ENCODE results near the gene AQR.

The AQR gene

GRCh38 chr15:35000511-35000910, 31.0 kb upstream of the AQR start:
- Histone ChIP-seq H3K4me1 (ENCODE audit: control insufficient read depth, low read depth, low read length) (no peaks in the 10 kb centered on the region), H3K4me3 (ENCODE audit: low read length) (no peak overlapping the region), H2BK15ac (replicated peaks; ENCODE audit: low read depth) (no peak overlapping the region), H3K23ac (ENCODE audit: low read length) (no peak overlapping the region), H3K36me3 (ENCODE audit: control insufficient read depth, insufficient read depth, low read length) (no peaks in the 10 kb centered on the region), H2AK5ac (ENCODE audit: low read length) (no peak overlapping the region), H3K4me2 (ENCODE audit: low read length) (no peak overlapping the region), H3K27me3 (ENCODE audit: insufficient read depth, low read length, poor library complexity) (no peaks in the 10 kb centered on the region), H3K79me2 (ENCODE audit: control insufficient read depth, insufficient read depth, low read length) (no peaks in the 10 kb centered on the region), H3K9ac (ENCODE audit: low read length) (no peak overlapping the region), H3K79me1 (ENCODE audit: low read length) (no peaks in the 10 kb centered on the region), H3K56ac (ENCODE audit: low read length) (peak overlapping the region; percentile 25), H4K8ac (ENCODE audit: low read depth, low read length) (no peak overlapping the region), H2BK120ac (ENCODE audit: low read depth, low read length) (no peak overlapping the region), H3K18ac (ENCODE audit: low read length) (peak overlapping the region; percentile 80), H3K27ac (ENCODE audit: low read depth, low read length) (no peak overlapping the region), H3K4ac (ENCODE audit: low read depth, low read length) (peak overlapping the region; percentile 37), H2BK5ac (ENCODE audit: low read length) (no peak overlapping the region), H4K5ac (ENCODE audit: low read length) (no peak overlapping the region)
- DNase-seq, result no peak
- WGBS (ENCODE audit: extremely low coverage, insufficient coverage, low lambda C conversion rate), result no CpG with 5 or more reads among the region's 1 CpG

DNA sequence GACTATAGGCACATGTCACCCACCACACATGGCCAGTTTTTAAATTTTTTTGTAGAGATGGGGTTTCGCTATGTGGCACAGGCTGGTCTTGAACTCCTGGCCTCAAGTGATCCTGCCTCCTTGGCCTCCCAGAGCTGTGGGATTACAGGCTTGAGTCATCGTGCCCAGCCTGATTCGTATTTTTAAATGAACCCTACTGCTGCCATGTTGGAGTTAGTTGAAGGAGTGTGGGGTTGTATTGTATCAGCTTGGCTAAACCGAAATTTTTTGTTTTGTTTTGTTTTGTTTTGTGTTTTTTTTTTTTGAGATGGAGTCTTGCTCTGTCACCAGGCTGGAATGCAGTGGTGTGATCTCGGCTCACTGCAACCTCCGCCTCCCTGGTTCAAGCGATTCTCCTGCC, 30.4 kb upstream of the AQR start:
- Histone ChIP-seq H3K4me1 (ENCODE audit: control insufficient read depth, low read depth, low read length) (no peaks in the 10 kb centered on the region), H3K23ac (ENCODE audit: low read length) (no peak overlapping the region), H3K36me3 (ENCODE audit: control insufficient read depth, insufficient read depth, low read length) (no peaks in the 10 kb centered on the region), H3K4me2 (ENCODE audit: low read length) (no peak overlapping the region), H2AK5ac (ENCODE audit: low read length) (no peak overlapping the region), H3K18ac (ENCODE audit: low read length) (no peak overlapping the region), H3K79me2 (ENCODE audit: control insufficient read depth, insufficient read depth, low read length) (no peaks in the 10 kb centered on the region), H3K56ac (ENCODE audit: low read length) (no peak overlapping the region), H4K8ac (ENCODE audit: low read depth, low read length) (no peak overlapping the region), H3K4me3 (ENCODE audit: low read length) (no peak overlapping the region), H3K27ac (ENCODE audit: low read depth, low read length) (no peak overlapping the region), H2BK5ac (ENCODE audit: low read length) (no peak overlapping the region), H3K27me3 (ENCODE audit: insufficient read depth, low read length, poor library complexity) (no peaks in the 10 kb centered on the region), H2BK15ac (replicated peaks; ENCODE audit: low read depth) (no peak overlapping the region), H3K9ac (ENCODE audit: low read length) (no peak overlapping the region), H3K4ac (ENCODE audit: low read depth, low read length) (no peak overlapping the region), H3K79me1 (ENCODE audit: low read length) (no peaks in the 10 kb centered on the region), H2BK120ac (ENCODE audit: low read depth, low read length) (no peak overlapping the region), H4K5ac (ENCODE audit: low read length) (no peak overlapping the region)
- DNase-seq, result no peak
- WGBS (ENCODE audit: extremely low coverage, insufficient coverage, low lambda C conversion rate), result no CpG with 5 or more reads among the region's 7 CpGs

- H2BK120ac ChIP-seq (ENCODE audit: low read depth, low read length), result no peak overlapping the region
- no peak overlapping the region for H3K18ac ChIP-seq (ENCODE audit: low read length)
- no peak overlapping the region for H3K27ac ChIP-seq (ENCODE audit: low read depth, low read length)
- no peak overlapping the region for H3K4ac ChIP-seq (ENCODE audit: low read depth, low read length)
- H3K56ac ChIP-seq (ENCODE audit: low read length), result no peak overlapping the region
- no peak for DNase-seq
- no peak overlapping the region for H4K5ac ChIP-seq (ENCODE audit: low read length)
- no peak overlapping the region for H4K8ac ChIP-seq (ENCODE audit: low read depth, low read length)
- H2BK5ac ChIP-seq (ENCODE audit: low read length), result no peak overlapping the region
- no peak overlapping the region for H3K4me3 ChIP-seq (ENCODE audit: low read length)
- H3K4me1 ChIP-seq (ENCODE audit: control insufficient read depth, low read depth, low read length), result no peaks in the 10 kb centered on the region
- H3K36me3 ChIP-seq (ENCODE audit: control insufficient read depth, insufficient read depth, low read length), result no peaks in the 10 kb centered on the region
- no peak overlapping the region for H2AK5ac ChIP-seq (ENCODE audit: low read length)
- WGBS (ENCODE audit: extremely low coverage, insufficient coverage, low lambda C conversion rate), result no CpG with 5 or more reads among the region's 1 CpG
- H3K79me2 ChIP-seq (ENCODE audit: control insufficient read depth, insufficient read depth, low read length), result no peaks in the 10 kb centered on the region
- no peak overlapping the region for H3K4me2 ChIP-seq (ENCODE audit: low read length)
- H2BK15ac ChIP-seq (replicated peaks; ENCODE audit: low read depth), result no peak overlapping the region
- no peak overlapping the region for H3K23ac ChIP-seq (ENCODE audit: low read length)
- H3K27me3 ChIP-seq (ENCODE audit: insufficient read depth, low read length, poor library complexity), result no peaks in the 10 kb centered on the region
- no peak overlapping the region for H3K9ac ChIP-seq (ENCODE audit: low read length)
- H3K79me1 ChIP-seq (ENCODE audit: low read length), result no peaks in the 10 kb centered on the region
These were observed 25.4 kb upstream of the AQR start for GRCh38 chr15:34994925-34995324.

- no peak overlapping the region for H2BK120ac ChIP-seq (ENCODE audit: low read depth, low read length)
- no peak overlapping the region for H4K8ac ChIP-seq (ENCODE audit: low read depth, low read length)
- no peaks in the 10 kb centered on the region for H3K36me3 ChIP-seq (ENCODE audit: control insufficient read depth, insufficient read depth, low read length)
- no peaks in the 10 kb centered on the region for H3K4me1 ChIP-seq (ENCODE audit: control insufficient read depth, low read depth, low read length)
- H2BK5ac ChIP-seq (ENCODE audit: low read length), result no peak overlapping the region
- H3K18ac ChIP-seq (ENCODE audit: low read length), result no peak overlapping the region
- no peak overlapping the region for H3K4ac ChIP-seq (ENCODE audit: low read depth, low read length)
- no CpG with 5 or more reads among the region's 4 CpGs for WGBS (ENCODE audit: extremely low coverage, insufficient coverage, low lambda C conversion rate)
- no peak overlapping the region for H3K9ac ChIP-seq (ENCODE audit: low read length)
- DNase-seq, result no peak
- no peak overlapping the region for H3K4me3 ChIP-seq (ENCODE audit: low read length)
- no peaks in the 10 kb centered on the region for H3K27me3 ChIP-seq (ENCODE audit: insufficient read depth, low read length, poor library complexity)
- H3K79me1 ChIP-seq (ENCODE audit: low read length), result no peaks in the 10 kb centered on the region
- H3K27ac ChIP-seq (ENCODE audit: low read depth, low read length), result no peak overlapping the region
- no peak overlapping the region for H3K4me2 ChIP-seq (ENCODE audit: low read length)
- no peak overlapping the region for H3K23ac ChIP-seq (ENCODE audit: low read length)
- no peak overlapping the region for H2BK15ac ChIP-seq (replicated peaks; ENCODE audit: low read depth)
- H4K5ac ChIP-seq (ENCODE audit: low read length), result no peak overlapping the region
- H3K56ac ChIP-seq (ENCODE audit: low read length), result no peak overlapping the region
- H2AK5ac ChIP-seq (ENCODE audit: low read length), result no peak overlapping the region
- no peaks in the 10 kb centered on the region for H3K79me2 ChIP-seq (ENCODE audit: control insufficient read depth, insufficient read depth, low read length)
These were observed 24.3 kb upstream of the AQR start for GRCh38 chr15:34993877-34994276.

GRCh38 chr15:34993412-34993811, 23.9 kb upstream of the AQR start:
- Histone ChIP-seq H3K18ac (ENCODE audit: low read length) (no peak overlapping the region), H3K9ac (ENCODE audit: low read length) (no peak overlapping the region), H3K27me3 (ENCODE audit: insufficient read depth, low read length, poor library complexity) (no peaks in the 10 kb centered on the region), H3K4me2 (ENCODE audit: low read length) (no peak overlapping the region), H2AK5ac (ENCODE audit: low read length) (no peak overlapping the region), H3K23ac (ENCODE audit: low read length) (no peak overlapping the region), H2BK120ac (ENCODE audit: low read depth, low read length) (no peak overlapping the region), H3K79me1 (ENCODE audit: low read length) (no peaks in the 10 kb centered on the region), H3K4ac (ENCODE audit: low read depth, low read length) (no peak overlapping the region), H4K8ac (ENCODE audit: low read depth, low read length) (no peak overlapping the region), H4K5ac (ENCODE audit: low read length) (no peak overlapping the region), H3K4me3 (ENCODE audit: low read length) (no peak overlapping the region), H3K56ac (ENCODE audit: low read length) (no peak overlapping the region), H3K36me3 (ENCODE audit: control insufficient read depth, insufficient read depth, low read length) (no peaks in the 10 kb centered on the region), H3K4me1 (ENCODE audit: control insufficient read depth, low read depth, low read length) (no peaks in the 10 kb centered on the region), H2BK15ac (replicated peaks; ENCODE audit: low read depth) (no peak overlapping the region), H3K79me2 (ENCODE audit: control insufficient read depth, insufficient read depth, low read length) (no peaks in the 10 kb centered on the region), H2BK5ac (ENCODE audit: low read length) (no peak overlapping the region), H3K27ac (ENCODE audit: low read depth, low read length) (no peak overlapping the region)
- DNase-seq, result no peak
- WGBS (ENCODE audit: extremely low coverage, insufficient coverage, low lambda C conversion rate), result no CpG with 5 or more reads among the region's 6 CpGs

Data from mesendoderm (in vitro differentiated cells).